RWPE2 (cell line): Measurements from ENCODE around the gene OR1E1.
A peak's percentile ranks its signal among the peaks of the same experiment; 100 is the strongest.
"Not testable (repeated sequence)": the region's sequence is repeated elsewhere in the genome, so short reads cannot be mapped to it uniquely, and the experiment has no call there.

ENCODE experiments used
- ATAC-seq: fragments of 200-7000 bp; cut with Tn5 transposase; 3 replicates; pipeline ENCODE4 v1.9.1; 2021; ENCODE audit warnings: low read depth
- DNase-seq: peaks from one replicate; pipeline ENCODE4 v3.0.0-alpha.2; 2020; ENCODE audit warnings: low spot score
- H3K27ac ChIP-seq: fragments of 450-650 bp; 2 replicates; pipeline ENCODE4 v1.5.1; 2017; ENCODE audit warnings: mild to moderate bottlenecking; ENCODE audit not compliant: poor library complexity, severe bottlenecking
- H3K27me3 ChIP-seq: fragments of 250-450 bp; sonication (Bioruptor Pico); 2 replicates; pipeline ENCODE4 v1.5.1; 2021; ENCODE audit warnings: mild to moderate bottlenecking, moderate library complexity; ENCODE audit not compliant: insufficient read depth, poor library complexity, severe bottlenecking
- H3K36me3 ChIP-seq: fragments of 250-450 bp; sonication (Bioruptor Pico); 2 replicates; pipeline ENCODE4 v1.5.1; 2020; ENCODE audit warnings: low read depth, mild to moderate bottlenecking, moderate library complexity
- H3K4me1 ChIP-seq: fragments of 250-450 bp; sonication (Bioruptor Pico); 2 replicates; pipeline ENCODE4 v1.5.1; 2021; ENCODE audit warnings: mild to moderate bottlenecking, moderate library complexity; ENCODE audit not compliant: insufficient read depth, poor library complexity, severe bottlenecking
- H3K4me3 ChIP-seq: fragments of 250-450 bp; sonication (Bioruptor Pico); 2 replicates; pipeline ENCODE4 v1.5.1; 2021; ENCODE audit warnings: mild to moderate bottlenecking, moderate library complexity; ENCODE audit not compliant: severe bottlenecking
- H3K9me3 ChIP-seq: fragments of 250-450 bp; sonication (Bioruptor Pico); 2 replicates; pipeline ENCODE4 v1.5.1; 2021; ENCODE audit warnings: mild to moderate bottlenecking, moderate library complexity; ENCODE audit not compliant: severe bottlenecking
- TF ChIP-seq, protein P1 (sequence below): fragments of 450-650 bp; IDR thresholded peaks from one replicate; pipeline ENCODE4 v1.5.1; 2017; ENCODE audit warnings: mild to moderate bottlenecking, moderate library complexity; ENCODE audit not compliant: poor library complexity, severe bottlenecking

The OR1E1 gene

DNA sequence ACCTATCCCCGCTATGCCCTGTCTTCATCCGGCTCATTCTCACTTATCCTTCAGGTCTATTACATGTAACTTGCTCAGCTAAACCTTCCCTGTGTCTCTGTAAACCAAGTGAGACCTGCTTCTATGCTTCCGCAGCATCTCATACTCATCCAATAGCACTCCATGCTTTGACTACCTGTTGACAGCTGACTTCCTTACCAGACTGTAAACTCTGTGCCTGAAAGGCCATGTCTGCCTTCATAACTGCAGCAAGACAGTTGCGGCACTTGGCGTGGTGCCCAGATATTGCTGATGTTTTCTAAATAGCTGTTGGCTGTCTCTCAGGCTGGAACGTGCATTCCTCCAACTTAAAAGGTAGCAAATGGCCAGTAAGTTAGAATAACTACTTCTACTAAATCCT lies 1.8 kb upstream of the OR1E1 start:
- ATAC-seq (no peak), DNase-seq (no peak)
- no peaks in the 10 kb centered on the region for H3K4me1 ChIP-seq
- H3K36me3 ChIP-seq: no peaks in the 10 kb centered on the region
- H3K4me3 ChIP-seq: no peak overlapping the region
- TF ChIP-seq, protein P1, sequence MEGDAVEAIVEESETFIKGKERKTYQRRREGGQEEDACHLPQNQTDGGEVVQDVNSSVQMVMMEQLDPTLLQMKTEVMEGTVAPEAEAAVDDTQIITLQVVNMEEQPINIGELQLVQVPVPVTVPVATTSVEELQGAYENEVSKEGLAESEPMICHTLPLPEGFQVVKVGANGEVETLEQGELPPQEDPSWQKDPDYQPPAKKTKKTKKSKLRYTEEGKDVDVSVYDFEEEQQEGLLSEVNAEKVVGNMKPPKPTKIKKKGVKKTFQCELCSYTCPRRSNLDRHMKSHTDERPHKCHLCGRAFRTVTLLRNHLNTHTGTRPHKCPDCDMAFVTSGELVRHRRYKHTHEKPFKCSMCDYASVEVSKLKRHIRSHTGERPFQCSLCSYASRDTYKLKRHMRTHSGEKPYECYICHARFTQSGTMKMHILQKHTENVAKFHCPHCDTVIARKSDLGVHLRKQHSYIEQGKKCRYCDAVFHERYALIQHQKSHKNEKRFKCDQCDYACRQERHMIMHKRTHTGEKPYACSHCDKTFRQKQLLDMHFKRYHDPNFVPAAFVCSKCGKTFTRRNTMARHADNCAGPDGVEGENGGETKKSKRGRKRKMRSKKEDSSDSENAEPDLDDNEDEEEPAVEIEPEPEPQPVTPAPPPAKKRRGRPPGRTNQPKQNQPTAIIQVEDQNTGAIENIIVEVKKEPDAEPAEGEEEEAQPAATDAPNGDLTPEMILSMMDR: no peak
- peaks cover 3% of the 10 kb centered on the region for H3K27me3 ChIP-seq
- H3K9me3 ChIP-seq: no peaks in the 10 kb centered on the region
- no peak overlapping the region for H3K27ac ChIP-seq

GRCh38 chr17:3397801-3398200 lies 409 bp downstream of the OR1E1 start:
- not testable (repeated sequence) for H3K4me1 ChIP-seq, H3K4me3 ChIP-seq, DNase-seq, H3K27ac ChIP-seq, H3K27me3 ChIP-seq, ATAC-seq, H3K9me3 ChIP-seq, H3K36me3 ChIP-seq

- no peak for ATAC-seq
- Histone ChIP-seq H3K27me3 (no peaks in the 10 kb centered on the region), H3K4me3 (no peak overlapping the region), H3K27ac (no peak overlapping the region), H3K36me3 (no peaks in the 10 kb centered on the region), H3K4me1 (no peaks in the 10 kb centered on the region), H3K9me3 (peaks cover 2% of the 10 kb centered on the region)
- TF ChIP-seq, protein P1: no peak
- DNase-seq: no peak
These were observed 8.4 kb downstream of the OR1E1 start for GRCh38 chr17:3389791-3390190.

- Histone ChIP-seq H3K4me3 (peak within 1 kb of the TSS; percentile 42), H3K4me1 (no peaks in the 10 kb centered on the region), H3K9me3 (peaks cover 2% of the 10 kb centered on the region), H3K27me3 (no peaks in the 10 kb centered on the region), H3K36me3 (no peaks in the 10 kb centered on the region), H3K27ac (no peak within 1 kb of the TSS)
- peak; percentile 93 for ATAC-seq
- no peak for DNase-seq
- TF ChIP-seq, protein P1: no peak
These were observed 12.1 kb downstream of the OR1E1 start, which contains the start of gene OR3A2 for GRCh38 chr17:3385869-3386816. Gene OR3A2 (minus strand): TSS chr17:3386308.

GRCh38 chr17:3381957-3382356 lies 16.3 kb downstream of the OR1E1 start:
- no peaks in the 10 kb centered on the region for H3K27me3 ChIP-seq
- no peak overlapping the region for H3K4me3 ChIP-seq
- H3K4me1 ChIP-seq: no peaks in the 10 kb centered on the region
- H3K9me3 ChIP-seq: peaks cover 4% of the 10 kb centered on the region
- ATAC-seq (no peak), DNase-seq (no peak)
- TF ChIP-seq, protein P1: no peak
- H3K27ac ChIP-seq: no peak overlapping the region
- 0 out of 2 replicates have a peak, but pooled peaks cover 2% of the 10 kb centered on the region for H3K36me3 ChIP-seq
